Spleen (tissue), 7 donors: ENCODE data around the gene COL4A2.

ENCODE experiments used
- POLR2A ChIP-seq, 3 donors: fragments of 450-650 bp; IDR thresholded peaks; one replicate each; pipeline ENCODE4 v1.5.1; 2017; ENCODE audit warnings: antibody characterized with exemption in 3 of 3, mild to moderate bottlenecking in 1 of 3
- TF ChIP-seq, protein P1 (sequence below), 11 experiments: fragments of 200-600 bp in 7 of 11; fragments of 450-650 bp in 4 of 11; sonication (generic) in 4 of 11; IDR thresholded peaks in 8 of 11; conservative IDR thresholded peaks in 3 of 11; 1 replicate in 7 of 11; 2 replicates in 4 of 11; pipeline versions ENCODE4 v1.4.0 to v1.8.0; 2016 to 2021; ENCODE audit warnings: antibody characterized with exemption in 11 of 11, inconsistent platforms in 4 of 11, mild to moderate bottlenecking in 1 of 11
- donor health status: DM: no; HTN: no; CAD: no; lungs with moderate emphysema.
- donor health status: DM: no; HTN: no; CAD: no.
- donor health status: DM: no; HTN: no; CAD: no.

DNA sequence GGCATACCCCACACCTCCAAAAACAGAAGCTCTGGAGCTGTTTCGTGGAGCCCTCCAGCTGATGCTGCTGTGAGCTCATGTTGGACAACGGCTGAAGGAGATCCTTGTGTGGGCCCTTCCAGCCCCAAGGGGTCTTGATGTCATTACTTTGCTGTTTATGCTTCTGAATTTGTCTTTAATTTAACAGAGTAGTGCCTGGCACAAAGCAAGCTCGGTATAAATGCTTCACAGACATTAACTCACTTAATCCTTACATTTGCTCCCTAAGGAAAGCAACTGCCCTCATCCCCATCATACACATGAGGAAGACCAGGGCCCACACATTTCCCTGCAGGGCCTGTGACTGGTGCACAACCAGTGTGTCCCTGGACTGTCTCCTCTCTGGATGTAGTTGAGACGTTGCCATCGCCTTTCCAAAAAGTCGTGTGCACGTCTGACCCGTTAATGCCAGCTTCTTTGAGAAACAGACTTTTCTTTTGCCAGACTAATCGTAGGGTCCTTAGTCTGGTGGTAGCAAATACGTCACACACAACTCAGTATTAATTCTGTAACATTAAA lies 7.7 kb upstream of the COL4A2 start:
- no peak for TF ChIP-seq POLR2A (IDR thresholded peaks at IDR 0.05)
- TF ChIP-seq, protein P1, sequence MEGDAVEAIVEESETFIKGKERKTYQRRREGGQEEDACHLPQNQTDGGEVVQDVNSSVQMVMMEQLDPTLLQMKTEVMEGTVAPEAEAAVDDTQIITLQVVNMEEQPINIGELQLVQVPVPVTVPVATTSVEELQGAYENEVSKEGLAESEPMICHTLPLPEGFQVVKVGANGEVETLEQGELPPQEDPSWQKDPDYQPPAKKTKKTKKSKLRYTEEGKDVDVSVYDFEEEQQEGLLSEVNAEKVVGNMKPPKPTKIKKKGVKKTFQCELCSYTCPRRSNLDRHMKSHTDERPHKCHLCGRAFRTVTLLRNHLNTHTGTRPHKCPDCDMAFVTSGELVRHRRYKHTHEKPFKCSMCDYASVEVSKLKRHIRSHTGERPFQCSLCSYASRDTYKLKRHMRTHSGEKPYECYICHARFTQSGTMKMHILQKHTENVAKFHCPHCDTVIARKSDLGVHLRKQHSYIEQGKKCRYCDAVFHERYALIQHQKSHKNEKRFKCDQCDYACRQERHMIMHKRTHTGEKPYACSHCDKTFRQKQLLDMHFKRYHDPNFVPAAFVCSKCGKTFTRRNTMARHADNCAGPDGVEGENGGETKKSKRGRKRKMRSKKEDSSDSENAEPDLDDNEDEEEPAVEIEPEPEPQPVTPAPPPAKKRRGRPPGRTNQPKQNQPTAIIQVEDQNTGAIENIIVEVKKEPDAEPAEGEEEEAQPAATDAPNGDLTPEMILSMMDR (IDR thresholded peaks at IDR 0.05 in 8 of 11, conservative IDR thresholded peaks at IDR 0.05 in 3 of 11), result no peak
